Esophagus muscularis mucosa (tissue), 4 donors: ENCODE data around the gene PI4K2B. TPM values are rescaled to one million over a fixed set of nuclear protein-coding genes. Genes with fewer than 3 reads are reported as not detected.

Source experiments
- DNase-seq: peaks from one replicate; pipeline ENCODE4 v3.0.0-alpha.2; 2017; ENCODE audit errors: extremely low spot score
- H3K27ac ChIP-seq, 4 donors: fragments of 200-600 bp; sonication (generic); replicated peaks in 1 of 4; 1 replicate in 3 of 4; 2 replicates in 1 of 4; pipeline ENCODE4 v1.5.1; 2016 to 2019; ENCODE audit warnings: mild to moderate bottlenecking in 1 of 4
- H3K27me3 ChIP-seq, 4 donors: fragments of 200-600 bp; sonication (generic); one replicate each; pipeline versions ENCODE4 v1.5.1 to v1.6.0; 2016 to 2019
- H3K36me3 ChIP-seq, 4 donors: fragments of 200-600 bp; sonication (generic); one replicate each; pipeline ENCODE4 v1.5.1; 2016 to 2019
- H3K4me1 ChIP-seq, 4 donors: fragments of 200-600 bp; sonication (generic); one replicate each; pipeline ENCODE4 v1.5.1; 2016 to 2019
- H3K4me3 ChIP-seq, 4 donors: fragments of 200-600 bp; sonication (generic); 1 replicate in 2 of 4; 2 replicates in 2 of 4; pipeline ENCODE4 v1.5.1; 2016 to 2019; ENCODE audit warnings: mild to moderate bottlenecking in 4 of 4, moderate library complexity in 1 of 4
- H3K9me3 ChIP-seq, 4 donors: fragments of 200-600 bp; sonication (generic); 1 replicate in 3 of 4; 2 replicates in 1 of 4; pipeline ENCODE4 v1.5.1; 2016 to 2019
- EP300 ChIP-seq: sonication (generic); formaldehyde crosslinking; IDR thresholded peaks from one replicate; pipeline ENCODE4 v1.6.1; 2017; ENCODE audit warnings: antibody characterized with exemption
- POLR2A ChIP-seq: fragments of 450-650 bp; IDR thresholded peaks from one replicate; pipeline ENCODE4 v1.6.1; 2017; ENCODE audit warnings: antibody characterized with exemption, moderate library complexity, mild to moderate bottlenecking, low read depth
- POLR2AphosphoS5 ChIP-seq, 2 donors: sonication (generic); formaldehyde crosslinking; IDR thresholded peaks; one replicate each; pipeline ENCODE4 v1.6.1; 2017; ENCODE audit warnings: antibody characterized with exemption in 2 of 2
- WGBS: methylation state at CpG from one replicate; pipeline ENCODE4 v1.1.5; 2018; 5-methylcytosine and 5-hydroxymethylcytosine counted together
- intact Hi-C: fragments of 100-400 bp; cut with DNase I; formaldehyde crosslinking; loops from one replicate; pipeline ENCODE4 v1.15.1; 2023
- total RNA-seq, 4 donors: library from RNA; depleted of rRNA; stranded (reverse); fragments of >200 nt; gene quantifications; one replicate each; pipeline versions ENCODE4 v1.1.0 to v1.2.1, GENCODE V29; 2016
- TF ChIP-seq, protein P1 (sequence below), 3 experiments: fragments of 200-600 bp in 2 of 3; fragments of 450-650 bp in 1 of 3; sonication (generic) in 2 of 3; IDR thresholded peaks; one replicate each; pipeline ENCODE4 v1.5.1; 2017 to 2019; ENCODE audit warnings: antibody characterized with exemption in 3 of 3, mild to moderate bottlenecking in 2 of 3, moderate library complexity in 1 of 3

Gene PI4K2B
- total RNA-seq, 4 donors from 2014 or later: 9.0 to 16.2 (median 12.9) TPM

DNA sequence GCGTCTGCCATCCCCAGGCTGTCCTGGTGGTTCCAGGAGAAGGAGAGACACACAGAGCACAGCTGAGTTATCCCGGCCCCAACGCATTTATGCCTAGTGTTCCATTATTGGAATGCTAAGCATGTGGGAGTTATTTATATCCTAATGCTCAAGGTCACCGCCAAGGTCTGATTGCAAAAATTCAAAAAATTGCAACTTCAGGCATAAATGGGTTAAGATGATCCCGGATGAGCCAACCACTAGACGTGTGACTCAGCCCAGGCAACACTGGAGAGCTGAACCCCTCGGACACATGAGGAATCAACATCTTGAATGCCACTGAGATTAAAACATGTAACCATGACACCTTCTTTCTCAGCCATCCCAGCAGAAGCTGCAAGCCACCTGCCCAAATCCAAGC lies 74.9 kb downstream of the PI4K2B start:
- peaks cover 8 to 16% (median 9%) of the 10 kb centered on the region in 4 donors for H3K4me1 ChIP-seq

DNA sequence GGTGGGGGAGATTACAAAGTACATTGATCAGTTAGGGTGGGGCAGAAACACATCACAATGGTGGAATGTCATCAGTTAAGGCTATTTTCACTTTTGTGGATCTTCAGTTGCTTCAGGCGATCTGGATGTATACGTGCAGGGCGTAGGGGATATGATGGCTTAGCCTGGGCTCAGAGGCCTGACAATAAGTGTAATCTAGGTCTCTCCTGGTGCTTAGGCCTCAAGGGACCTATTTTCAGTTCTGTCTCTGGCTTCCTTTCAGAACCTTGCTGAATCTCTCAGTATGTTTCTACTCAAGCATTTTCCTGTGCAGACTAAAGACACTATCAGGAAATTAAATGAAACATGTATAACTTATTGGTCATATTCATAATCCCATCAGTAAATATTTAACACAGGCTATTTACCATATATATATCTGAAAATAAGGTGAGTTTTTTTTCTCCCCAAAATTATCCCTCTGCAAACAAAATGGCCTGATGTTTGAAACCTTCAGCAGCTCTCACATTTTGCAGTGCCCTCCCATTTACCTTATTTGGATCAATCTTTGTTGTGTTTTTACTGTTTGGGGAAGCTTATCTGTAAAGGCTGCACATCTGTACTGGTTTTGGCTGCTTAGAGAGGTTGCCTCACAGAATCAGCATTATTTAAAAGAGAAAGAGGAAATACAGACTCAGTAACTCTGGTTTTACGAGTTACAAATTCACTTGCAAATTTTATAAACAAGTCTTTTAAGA lies 76.4 kb downstream of the PI4K2B start:
- Histone ChIP-seq H3K36me3 (peaks cover 0 to 4% (median under 1%) of the 10 kb centered on the region in 4 donors), H3K4me3 (no peak overlapping the region), H3K4me1 (peaks cover 10 to 18% (median 10%) of the 10 kb centered on the region in 4 donors), H3K27me3 (peaks cover 0 to 4% (median 0%) of the 10 kb centered on the region in 4 donors), H3K9me3 (no peaks in the 10 kb centered on the region), H3K27ac (no peak overlapping the region)
- DNase-seq: no peak
- intact Hi-C loops: loop anchor here (5.0 to 10.0 kb wide), 2 partner anchors 78 to 145 kb away; partner anchors contain the start of genes PI4K2B and SEPSECS
- WGBS: 71% methylated on average over 4 of the region's 4 CpGs
- TF ChIP-seq, protein P1, sequence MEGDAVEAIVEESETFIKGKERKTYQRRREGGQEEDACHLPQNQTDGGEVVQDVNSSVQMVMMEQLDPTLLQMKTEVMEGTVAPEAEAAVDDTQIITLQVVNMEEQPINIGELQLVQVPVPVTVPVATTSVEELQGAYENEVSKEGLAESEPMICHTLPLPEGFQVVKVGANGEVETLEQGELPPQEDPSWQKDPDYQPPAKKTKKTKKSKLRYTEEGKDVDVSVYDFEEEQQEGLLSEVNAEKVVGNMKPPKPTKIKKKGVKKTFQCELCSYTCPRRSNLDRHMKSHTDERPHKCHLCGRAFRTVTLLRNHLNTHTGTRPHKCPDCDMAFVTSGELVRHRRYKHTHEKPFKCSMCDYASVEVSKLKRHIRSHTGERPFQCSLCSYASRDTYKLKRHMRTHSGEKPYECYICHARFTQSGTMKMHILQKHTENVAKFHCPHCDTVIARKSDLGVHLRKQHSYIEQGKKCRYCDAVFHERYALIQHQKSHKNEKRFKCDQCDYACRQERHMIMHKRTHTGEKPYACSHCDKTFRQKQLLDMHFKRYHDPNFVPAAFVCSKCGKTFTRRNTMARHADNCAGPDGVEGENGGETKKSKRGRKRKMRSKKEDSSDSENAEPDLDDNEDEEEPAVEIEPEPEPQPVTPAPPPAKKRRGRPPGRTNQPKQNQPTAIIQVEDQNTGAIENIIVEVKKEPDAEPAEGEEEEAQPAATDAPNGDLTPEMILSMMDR (IDR thresholded peaks at IDR 0.05): no peak
- TF ChIP-seq POLR2A: no peak
- no peak for TF ChIP-seq EP300
- TF ChIP-seq POLR2AphosphoS5 (IDR thresholded peaks at IDR 0.05): no peak

More for the DNA sequence above, 74.9 kb downstream of the PI4K2B start:
- no peak for DNase-seq
- WGBS: 74% methylated on average over 7 of the region's 7 CpGs
- H3K4me3 ChIP-seq: no peak overlapping the region
- peaks cover 0 to 4% (median 0%) of the 10 kb centered on the region in 4 donors for H3K27me3 ChIP-seq
- intact Hi-C loops: no loop called here
- H3K9me3 ChIP-seq: no peaks in the 10 kb centered on the region
- TF ChIP-seq, protein P1 (IDR thresholded peaks at IDR 0.05): no peak
- TF ChIP-seq POLR2AphosphoS5 (IDR thresholded peaks at IDR 0.05) (no peak), EP300 (no peak), POLR2A (no peak)
- H3K36me3 ChIP-seq: no peaks in the 10 kb centered on the region
- H3K27ac ChIP-seq: no peak overlapping the region

DNA sequence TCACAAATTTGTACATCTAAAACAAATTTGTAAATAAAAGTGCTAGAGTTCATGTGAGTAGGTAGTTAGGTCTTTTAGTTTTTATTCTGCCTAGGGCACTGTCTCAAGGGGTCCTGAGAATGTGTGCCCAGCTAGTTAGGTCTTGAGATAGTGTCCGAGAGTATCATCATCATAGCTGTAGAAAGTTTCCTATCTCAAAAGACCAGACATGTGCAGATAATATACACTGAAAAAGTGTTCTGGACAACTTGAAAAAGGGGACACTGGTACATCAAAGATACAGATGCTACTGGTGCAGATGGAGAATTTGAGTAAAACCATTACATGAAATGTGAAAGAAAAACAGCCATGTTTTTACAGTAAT lies 77.0 kb downstream of the PI4K2B start:
- TF ChIP-seq POLR2A (no peak), POLR2AphosphoS5 (IDR thresholded peaks at IDR 0.05) (no peak), EP300 (no peak)
- TF ChIP-seq, protein P1 (IDR thresholded peaks at IDR 0.05): no peak
- intact Hi-C loops: loop anchor here (5.0 to 10.0 kb wide), 2 partner anchors 78 to 146 kb away; partner anchors contain the start of genes PI4K2B and SEPSECS
- 75% methylated on average over 1 of the region's 1 CpG for WGBS
- DNase-seq: no peak
- Histone ChIP-seq H3K4me1 (peaks cover 10 to 22% (median 10%) of the 10 kb centered on the region in 4 donors), H3K4me3 (no peak overlapping the region), H3K27me3 (peaks cover 0 to 4% (median 0%) of the 10 kb centered on the region in 4 donors), H3K36me3 (peaks cover 0 to 10% (median 3%) of the 10 kb centered on the region in 4 donors), H3K27ac (no peak overlapping the region), H3K9me3 (no peaks in the 10 kb centered on the region)

DNA sequence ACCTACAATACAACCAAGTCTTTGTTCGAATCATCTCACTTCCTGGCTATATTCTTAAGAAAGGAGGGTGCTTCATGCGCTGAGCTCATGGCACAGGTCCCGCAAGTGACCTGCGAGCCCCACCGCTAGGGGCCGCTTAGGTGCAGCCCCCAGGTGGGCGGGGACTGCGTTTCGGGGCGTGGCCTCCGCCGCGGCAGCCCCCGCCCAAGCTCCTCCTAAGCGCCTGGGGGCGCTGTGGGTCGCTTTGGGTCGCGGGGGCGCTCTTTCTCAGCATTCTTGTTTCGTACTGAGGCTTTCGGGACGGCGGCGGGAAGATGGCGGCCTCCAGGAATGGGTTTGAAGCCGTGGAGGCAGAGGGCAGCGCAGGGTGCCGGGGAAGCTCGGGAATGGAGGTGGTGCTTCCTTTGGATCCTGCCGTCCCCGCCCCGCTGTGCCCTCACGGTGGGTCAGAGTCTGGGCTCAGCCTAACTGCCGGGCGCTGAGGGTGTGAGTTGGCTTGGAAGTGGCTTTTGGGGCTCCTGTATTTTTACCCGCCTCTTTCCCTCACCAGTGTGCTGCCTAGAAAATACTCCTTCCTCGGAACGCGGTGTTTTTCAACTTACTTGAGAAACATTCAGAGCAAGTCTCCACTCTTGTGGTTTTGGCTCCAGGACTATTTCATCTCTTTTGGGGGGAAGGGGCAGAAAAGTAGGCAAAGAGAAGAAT lies 78.8 kb downstream of the PI4K2B start, which contains the start of gene ZCCHC4:
Gene ZCCHC4 (plus strand): TSS at position 279 of the 705 bp plus-strand sequence. CDS start 36 bp downstream, at position 315.
- H3K27me3 ChIP-seq: no peaks in the 10 kb centered on the region
- 0% methylated on average over 21 of the region's 40 CpGs for WGBS
- H3K4me3 ChIP-seq: peak within 1 kb of the TSS; percentile 62 to 84 (median 82)
- peaks cover 0 to 16% (median 5%) of the 10 kb centered on the region in 4 donors for H3K36me3 ChIP-seq
- intact Hi-C loops: loop anchor here (2.0 to 10.0 kb wide), 3 partner anchors 62 to 148 kb away; partner anchors contain the start of genes PI4K2B and SEPSECS
- peak; percentile 93 for DNase-seq
- TF ChIP-seq EP300 (no peak), POLR2AphosphoS5 (IDR thresholded peaks at IDR 0.05) (peak; percentile 60 to 79), POLR2A (no peak)
- TF ChIP-seq, protein P1 (IDR thresholded peaks at IDR 0.05): peak in 2 of 3 experiments; percentile 93 to 94
- H3K27ac ChIP-seq: peak within 1 kb of the TSS; percentile 77 to 82 (median 80)
- no peaks in the 10 kb centered on the region for H3K9me3 ChIP-seq
- H3K4me1 ChIP-seq: peaks cover 10 to 24% (median 10%) of the 10 kb centered on the region in 4 donors
